Inferior parietal cortex (tissue), 1 donor: ENCODE measurements around the gene DPT.
"Not testable (repeated sequence)": the region's sequence is repeated elsewhere in the genome, so short reads cannot be mapped to it uniquely, and the experiment has no call there.

Experiments used
- DNase-seq: peaks from one replicate; pipeline ENCODE4 v3.0.0-alpha.2; 2016; ENCODE audit errors: extremely low spot score

DPT gene

DNA sequence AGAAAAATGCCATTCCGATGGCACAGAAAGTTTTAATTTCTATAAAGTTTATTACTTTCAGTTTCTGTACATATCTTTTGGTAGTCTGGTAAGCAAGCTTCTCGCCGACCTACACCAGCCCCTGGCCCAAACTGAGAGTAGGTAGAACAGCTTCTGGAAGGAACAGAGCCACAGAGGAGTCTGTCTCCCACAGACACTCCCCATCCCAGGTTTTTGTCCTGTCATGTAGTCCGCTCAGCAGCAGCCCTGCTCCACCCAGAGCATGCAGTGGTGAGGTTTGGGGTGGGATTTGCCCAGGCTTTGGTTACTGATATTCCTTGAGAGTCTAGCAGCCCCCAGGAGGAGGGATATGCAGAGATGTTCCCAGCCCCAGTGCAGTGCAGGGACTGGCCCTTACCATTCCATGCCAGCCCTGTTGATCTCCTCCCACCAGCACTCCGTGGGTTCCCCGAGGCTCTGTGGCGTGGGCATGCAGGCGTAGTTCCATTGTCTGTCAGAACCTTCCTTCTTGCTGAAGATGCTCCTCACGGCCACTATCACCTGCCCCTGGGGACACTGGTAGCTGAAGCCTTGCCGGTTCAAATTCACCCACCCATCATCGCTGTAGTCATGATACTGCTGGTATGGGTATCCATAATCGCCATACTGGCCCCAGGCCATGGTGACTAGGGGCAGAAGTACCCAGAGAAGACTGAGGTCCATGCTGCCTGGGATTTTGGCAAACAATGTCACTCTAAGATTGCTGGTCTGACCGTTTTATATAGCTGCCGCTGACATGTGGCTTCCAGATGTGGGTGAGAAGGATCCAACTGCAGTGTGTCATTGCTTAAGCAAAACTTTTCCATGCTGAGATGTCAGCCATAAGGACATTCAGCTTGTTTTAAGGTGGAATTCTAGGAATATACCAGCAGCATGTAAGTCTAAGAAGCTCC, at the start of gene DPT:
Gene DPT, minus strand, starts transcription at position 734 of the 932 bp plus-strand sequence. Its CDS starts 32 bp downstream, at position 702.
- no peak for DNase-seq

DNA sequence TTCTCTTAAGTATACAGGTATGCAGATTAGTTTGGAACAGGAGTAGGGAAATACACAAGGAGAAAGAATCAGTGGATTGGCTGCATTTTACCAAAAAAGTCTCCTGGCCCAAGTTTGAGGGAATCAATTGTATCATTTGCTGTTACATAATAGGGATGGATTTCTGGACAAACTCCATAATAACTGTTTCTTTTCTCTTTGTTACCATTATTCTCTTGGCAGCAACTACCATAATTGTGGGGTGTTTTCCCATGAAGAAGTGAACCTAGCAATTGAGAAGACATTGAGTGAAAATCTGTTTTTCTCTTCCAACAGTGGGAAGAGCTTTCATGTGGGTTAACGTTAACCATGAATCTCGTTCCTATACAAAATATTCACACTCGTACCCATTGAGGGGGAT, 46.4 kb upstream of the DPT start:
- DNase-seq = no peak

DNA sequence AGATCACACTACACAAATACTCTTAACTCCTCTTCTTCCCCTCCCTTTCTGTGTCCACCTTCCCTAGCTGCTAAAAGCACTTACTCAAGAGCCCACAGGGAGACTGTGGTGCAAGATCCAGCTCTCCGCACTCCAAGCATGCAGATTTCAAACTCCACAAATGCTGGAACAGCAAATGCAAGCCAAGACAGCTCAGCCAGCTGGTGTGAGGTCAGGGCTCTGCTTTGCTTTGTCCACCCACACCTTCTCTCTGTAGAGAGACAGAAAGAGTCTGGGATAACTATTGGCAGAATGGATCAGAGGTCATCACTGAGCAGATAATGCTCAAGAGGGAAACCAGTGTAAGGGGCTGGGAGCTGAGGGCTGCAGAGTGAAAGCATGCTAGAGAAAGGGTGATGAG, 45.2 kb upstream of the DPT start:
- DNase-seq = no peak

DNA sequence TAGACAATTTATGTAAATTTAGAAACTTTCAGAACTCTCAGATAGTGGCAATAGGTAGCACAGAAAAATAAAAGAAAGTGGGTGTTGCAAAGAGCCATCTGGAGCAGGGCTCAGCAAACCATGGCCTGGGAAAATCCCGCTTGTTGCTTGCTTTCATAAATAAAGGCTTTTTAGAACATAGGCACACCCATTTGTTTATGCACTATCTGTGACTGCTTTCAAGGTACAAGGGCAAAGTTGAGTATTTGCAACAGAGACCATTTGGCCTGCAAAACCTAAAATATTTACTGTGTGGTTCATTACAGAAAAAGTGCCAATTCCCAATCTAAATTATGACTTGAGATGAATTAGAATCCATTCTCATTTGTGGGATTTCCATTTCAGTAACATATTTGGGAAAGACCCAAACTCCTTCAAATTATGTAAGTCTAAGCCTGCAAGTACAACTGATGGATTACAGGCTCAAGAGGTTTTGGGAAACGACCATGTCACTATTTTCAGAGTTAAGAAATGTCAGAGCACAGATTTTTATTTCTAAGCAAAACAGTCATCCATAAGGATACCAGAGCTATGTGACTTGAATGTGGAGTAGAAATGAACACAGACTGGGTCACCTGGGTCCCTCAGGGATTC, 43.5 kb upstream of the DPT start:
- no peak for DNase-seq

DNA sequence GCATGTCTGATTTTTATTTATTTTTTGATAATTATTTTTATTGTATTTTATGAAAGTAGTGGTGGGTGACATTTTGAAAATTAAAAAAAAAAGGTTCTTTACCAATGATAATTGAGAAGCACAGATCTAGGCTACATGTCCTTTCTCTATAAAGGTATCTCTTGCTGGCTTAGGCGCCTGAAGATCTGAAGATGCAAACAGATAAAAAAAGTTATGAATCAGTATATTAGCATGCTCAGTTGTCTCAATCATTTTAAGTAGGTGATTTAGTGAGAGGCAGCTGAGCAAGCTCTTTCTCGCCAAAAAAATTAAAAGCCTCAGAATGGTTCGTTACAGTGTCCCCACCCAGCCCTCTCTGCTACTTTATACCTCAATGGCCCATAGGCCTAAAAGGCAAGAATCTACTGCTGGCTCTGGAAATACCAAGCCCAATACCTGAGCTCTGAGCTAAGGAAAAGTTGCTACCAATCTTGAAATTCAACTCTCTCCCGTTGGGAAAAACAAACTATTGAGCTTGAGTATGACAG, 42.2 kb upstream of the DPT start:
- no peak for DNase-seq

DNA sequence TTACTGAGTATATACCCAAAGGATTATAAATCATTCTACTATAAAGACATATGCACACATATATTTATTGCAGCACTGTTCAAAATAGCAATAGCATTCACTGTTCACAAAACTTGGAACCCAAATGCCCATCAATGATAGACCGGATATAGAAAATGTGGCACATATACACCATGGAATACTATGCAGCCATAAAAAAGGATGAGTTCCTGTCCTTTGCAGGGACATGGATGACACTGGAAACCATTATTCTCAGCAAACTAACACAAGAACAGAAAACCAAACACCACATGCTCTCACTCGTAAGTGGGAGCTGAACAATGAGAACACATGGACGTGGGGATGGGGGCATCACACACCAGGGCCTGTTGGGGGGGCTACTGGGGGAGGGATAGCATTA, 40.9 kb upstream of the DPT start:
- not testable (repeated sequence) for DNase-seq

DNA sequence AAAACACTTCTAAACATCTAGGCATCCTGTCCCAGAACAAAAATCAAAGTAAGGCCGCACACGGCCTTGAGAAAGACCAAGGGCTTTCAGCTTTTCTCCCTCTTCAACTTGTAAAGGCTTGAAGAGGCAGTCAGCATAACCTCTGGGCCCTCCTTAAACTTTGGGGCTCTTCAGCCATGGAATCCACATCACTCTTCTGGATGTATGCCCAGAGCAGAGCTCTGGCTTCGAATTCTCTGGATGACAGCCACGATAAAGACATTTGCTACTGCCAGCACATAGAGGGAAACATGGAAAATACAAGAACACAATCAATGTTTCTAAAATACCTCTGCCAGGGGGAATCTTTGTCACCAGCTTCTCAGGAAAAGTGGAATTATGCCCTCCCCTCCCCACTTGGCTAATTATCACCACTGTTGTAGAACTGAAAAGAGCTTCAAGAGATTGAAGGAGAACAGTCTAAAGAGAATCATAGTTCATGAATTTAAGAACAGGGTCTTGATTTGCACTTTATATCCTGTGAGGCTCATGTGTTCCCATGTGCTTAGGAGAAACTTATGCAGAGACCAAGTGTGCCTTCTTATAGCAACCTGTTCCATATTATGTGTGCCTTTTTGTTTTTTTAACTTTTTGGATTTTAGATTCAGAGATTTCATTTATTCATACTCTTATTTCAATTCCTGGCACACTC, 39.0 kb upstream of the DPT start:
- peak; percentile 26 for DNase-seq

DNA sequence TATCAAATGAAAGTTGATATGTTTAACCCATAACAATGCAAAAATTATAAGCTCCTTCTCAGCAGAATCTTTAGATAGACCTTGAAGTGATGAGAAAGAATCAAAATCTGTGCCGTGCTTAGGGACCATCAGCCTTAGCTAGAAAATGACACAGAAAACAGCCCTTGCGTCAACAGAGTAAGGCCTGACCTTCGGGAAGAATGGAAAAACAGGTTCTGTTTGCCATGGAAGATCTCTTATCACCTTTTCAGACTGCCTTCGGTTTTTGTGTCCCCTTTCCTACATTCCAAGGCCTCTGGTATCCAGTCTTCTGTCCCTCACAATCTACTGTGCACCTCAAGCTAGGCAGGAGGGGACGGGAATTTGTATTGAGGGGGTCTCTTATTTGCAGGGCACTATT, 37.6 kb upstream of the DPT start:
- DNase-seq = no peak

DNA sequence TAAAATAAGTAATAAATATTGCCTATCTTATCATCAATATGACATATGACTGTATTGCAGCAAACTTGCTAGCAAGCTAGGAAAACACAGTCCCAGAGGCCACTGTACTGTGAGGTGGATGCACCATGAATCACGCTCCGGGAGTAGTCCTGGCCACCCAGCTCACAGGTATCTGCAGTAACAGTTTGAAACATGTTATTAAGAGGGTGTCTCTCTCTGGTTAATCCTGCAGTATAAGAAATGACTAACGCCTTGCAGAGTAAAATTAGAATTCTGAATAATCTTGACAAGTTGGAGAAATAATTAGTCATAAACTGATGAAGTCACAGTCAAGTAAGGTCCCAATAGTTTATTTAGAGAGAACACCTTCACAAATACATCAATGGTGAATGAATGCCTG, 34.0 kb upstream of the DPT start:
- no peak for DNase-seq

DNA sequence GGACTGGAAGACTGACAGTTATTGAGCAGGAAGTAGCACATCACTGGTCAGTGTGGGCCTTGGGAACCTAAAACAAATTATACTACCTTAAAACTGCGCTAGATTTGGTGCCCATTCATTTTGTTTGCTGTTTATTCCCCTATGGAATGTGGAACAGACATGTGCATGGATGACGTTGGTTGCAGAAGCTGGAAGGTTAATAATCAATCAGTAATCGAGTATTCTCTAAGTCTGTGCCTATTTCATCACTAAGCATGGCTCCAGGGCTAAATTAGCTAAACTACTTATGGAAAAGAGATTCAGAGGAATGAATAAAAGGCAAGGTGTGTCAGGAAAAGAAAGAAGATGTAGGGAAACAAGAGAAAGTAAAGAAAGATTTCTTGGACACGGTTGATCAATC, 33.5 kb upstream of the DPT start:
- no peak for DNase-seq

DNA sequence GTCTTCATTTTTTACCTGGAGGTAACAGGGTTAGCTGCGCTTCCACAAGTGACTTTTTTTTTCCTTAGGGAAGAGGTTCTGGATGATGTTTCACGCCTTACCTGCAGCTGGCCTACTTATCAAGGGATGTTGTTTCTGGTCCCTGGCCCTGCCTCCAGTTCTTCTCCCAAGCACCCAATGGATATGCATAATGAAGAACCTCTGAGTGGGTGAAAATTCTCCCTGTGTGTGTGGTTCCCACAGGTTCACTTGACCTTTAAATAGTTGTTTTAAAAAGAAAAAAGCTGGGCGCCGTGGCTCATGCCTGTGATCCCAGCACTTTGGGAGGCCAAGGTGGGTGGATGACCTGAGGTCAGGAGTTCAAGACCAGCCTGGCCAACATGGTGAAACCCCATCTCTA, 31.8 kb upstream of the DPT start:
- DNase-seq = no peak

DNA sequence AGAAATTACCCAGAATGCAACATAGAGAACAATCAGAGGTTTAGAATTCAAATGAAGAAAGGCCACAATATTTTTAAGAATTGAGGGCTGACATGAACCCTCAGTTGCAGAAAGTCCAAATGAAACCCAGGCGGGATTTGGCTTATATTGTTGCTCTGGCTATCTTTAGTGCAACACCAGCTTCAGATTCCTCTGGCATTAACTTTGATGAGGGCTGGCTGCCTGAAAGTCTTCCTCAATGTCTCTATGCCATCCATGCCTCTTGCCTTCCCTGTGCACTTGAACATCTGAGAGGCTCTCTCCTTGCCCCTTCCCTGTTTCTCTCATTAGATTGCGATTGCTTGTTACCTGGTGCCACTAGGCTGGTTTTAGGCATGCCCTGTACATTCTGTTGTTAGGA, 31.2 kb upstream of the DPT start:
- no peak for DNase-seq

DNA sequence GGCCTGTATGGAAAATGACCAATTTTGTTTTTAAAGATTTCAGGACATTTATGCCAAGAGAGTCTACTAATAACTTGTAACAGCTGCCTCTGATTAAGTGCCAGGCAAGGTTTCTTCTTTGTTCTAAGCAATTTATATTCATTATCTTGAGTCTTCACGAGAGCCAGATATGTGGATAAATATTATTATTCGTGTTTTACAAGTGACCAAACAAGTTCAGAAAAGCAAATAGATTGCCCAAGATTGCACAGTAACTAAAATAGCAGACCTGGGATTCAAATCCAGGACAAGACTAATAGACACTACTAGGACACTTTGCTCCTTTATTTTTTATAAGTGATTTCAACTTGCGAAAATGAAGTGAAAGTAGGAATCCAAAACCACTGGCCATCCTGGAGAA, 30.1 kb upstream of the DPT start:
- no peak for DNase-seq

DNA sequence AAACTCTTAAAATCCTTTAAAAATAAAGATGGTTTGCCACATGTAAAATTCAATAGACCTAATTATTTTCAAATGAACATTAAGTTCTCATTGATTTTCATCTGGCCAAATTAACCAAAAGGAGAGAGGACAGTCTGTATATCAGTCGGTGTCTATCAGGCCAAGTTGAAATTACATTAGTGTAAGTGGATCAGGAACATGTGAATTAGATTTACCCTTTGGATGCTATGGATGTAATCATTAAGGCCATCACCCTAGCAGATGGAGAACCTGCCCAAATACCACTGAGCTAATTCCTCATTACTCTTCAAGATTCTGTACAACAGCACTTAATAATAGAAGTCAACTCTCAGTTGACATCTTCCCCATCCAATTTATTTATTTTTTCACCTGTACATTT, 29.5 kb upstream of the DPT start:
- no peak for DNase-seq

DNA sequence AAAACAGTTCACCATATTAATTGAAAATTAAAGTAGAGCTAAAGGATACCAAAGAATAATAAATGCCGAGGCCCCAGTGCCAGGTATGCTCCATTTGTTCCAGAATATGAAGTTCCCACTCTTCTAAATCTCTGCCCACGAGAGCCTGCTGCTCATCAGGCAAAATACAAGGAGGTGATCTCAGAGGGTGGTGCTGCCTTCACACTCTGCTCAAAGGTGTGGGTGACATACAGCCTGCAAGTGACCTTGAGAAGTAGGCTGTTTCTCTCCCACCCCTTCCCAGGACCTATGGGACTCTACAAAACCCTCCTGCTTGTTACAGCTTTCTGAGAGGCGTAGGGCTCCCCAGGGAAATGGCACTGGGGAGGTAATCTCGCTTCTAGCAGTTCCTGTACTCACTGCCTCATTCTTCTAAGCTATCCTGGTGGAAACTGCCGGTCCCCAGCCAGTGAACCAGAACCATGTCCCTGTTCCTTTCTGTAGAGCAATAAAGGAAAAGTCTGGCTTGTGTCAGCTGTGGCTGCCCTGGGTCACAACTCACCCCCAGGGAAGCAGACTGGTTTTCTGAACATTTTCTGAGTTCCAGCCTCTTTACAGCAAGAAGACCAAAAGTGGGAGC, 26.9 kb upstream of the DPT start:
- no peak for DNase-seq

DNA sequence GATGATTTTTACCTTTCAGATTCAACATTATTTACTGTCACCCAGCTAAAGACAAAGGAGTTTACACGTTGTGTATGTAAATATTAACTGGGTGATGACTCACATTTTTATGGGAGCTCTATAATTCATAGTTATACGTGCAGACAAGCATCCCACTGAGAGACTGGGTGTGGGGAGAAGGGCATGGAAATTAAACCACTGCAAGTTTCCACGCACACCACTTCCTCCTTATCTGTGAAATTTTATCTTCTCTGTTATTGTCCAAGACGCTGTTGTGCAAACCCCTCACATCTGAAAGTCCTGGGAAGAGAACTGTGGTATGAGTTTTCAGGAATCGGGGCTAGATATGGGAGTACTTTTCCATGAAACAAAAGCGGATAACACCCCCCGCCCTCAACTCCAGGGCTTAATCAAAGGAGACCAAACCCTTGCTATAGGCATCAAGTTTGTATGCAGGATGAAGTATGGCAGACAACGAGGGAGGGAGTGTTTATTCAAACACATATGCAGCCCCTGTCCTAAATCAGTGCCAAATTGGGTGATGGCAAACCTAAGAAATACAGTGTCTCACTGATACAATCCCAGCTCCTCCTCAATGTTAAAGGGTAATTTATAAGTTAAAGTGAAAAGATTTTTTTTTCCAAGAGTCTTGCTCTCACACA, 23.3 kb upstream of the DPT start:
- DNase-seq = no peak

DNA sequence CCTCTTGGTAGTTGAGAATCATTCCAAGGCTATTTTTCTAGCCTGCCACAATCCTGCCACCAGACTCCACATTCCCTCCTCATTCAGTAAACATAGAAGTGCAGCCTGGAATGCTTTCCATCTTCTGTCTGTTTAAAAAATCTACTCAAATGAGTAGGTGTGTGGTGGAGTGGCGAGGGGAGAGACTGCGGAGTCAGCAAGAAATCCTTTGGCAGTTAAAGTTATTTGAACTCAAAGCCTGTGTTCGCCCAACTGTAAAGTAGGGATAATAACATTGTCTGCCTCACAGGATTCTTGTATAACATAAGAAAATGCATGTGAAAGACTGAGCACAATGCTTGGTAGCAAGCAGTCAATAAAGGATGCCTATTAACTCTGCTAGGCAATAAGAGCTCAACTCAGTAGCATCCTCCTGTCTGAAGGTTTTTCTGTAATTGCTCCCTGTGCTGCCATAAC, 22.2 kb upstream of the DPT start:
- DNase-seq = no peak

DNA sequence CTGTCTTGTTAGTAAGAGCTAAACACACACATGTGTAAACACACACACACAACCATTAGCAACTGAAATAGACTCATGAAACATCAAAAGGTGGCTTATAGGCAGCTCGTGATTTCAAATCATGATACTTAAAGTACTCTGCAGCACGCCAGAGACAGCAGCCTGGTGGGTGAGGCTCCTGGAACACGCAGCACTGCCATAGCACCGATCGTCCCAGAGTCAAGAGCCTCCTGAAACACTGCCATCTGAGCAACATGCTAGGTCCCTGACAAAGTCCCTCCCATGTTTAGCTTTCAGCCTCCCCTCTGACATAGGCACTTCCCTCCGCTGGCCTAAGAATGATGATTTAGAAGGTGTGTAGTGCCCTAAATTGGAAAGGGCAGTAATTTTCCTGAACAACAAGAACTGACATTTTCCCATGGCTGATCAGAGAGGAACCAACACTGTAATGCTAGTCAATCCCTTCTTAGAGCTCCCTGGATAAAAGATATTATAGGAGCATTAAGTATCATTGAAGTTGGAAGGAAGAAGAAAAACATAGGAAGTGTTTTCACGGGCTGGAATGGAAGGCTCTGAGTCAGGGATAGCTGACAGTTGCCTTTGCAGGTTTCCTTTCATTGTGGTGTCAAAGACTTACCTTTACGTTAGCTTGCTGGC, 14.1 kb upstream of the DPT start:
- DNase-seq = no peak

DNA sequence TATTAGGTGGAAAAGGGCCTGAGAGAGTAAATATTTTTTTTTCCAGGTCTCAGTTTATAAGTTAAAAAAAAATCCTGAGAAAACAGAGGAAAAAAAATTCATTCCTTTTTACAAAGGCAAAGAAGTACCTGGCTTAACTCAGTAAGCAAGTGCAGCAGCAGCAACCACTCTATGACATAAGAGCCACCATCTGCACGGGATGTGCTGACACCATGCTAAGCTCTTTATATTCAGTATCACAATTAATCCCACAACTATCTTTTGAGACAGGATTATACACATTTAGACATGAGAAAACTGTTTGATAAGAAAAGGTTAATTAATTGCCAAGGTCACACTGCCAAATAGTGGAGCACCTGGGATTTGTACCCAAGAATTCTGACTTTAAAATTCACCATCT, 13.4 kb upstream of the DPT start:
- DNase-seq = no peak

DNA sequence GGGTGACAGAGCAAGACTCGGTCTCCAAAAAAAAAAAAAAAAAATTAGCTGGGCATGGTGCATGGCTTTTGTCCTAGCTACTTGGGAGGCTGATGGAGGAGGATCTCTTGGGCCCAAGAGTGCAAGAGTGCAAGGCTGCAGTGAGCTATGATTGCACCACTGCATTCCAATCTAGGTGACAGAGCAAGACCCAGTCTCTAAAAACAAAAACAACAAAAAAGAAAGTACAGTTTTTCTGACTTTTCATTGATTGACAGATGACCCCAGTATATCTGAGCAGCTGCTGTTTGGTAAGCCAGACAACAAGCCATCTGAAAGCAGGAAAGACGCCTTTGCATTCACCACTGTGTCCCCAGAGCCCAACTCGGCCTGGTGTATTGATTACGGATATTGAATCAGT, 10.9 kb upstream of the DPT start:
- DNase-seq = no peak

DNA sequence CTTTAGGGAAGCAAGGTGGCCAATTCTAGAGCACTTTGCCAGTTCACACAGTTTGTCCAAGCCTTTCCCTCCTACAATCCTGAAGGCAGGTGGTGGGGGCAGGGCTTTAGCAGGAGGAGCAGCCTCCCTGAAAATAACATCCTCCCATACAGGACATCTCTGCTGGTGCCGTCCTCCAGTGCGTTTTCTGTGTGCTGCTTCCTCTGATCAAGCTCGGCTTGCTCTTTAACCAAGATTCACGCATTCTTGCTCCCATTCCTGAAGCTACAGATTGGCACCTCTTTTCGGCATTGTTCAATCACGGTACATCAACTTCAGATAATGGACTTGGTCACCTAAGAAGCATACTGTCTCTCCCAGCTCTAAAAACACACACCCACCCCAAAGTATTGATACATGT, 7.5 kb upstream of the DPT start:
- DNase-seq = no peak
